ENCODE results near the gene PLBD2.
"Not testable (repeated sequence)": the region's sequence is repeated elsewhere in the genome, so short reads cannot be mapped to it uniquely, and the experiment has no call there.

Gene PLBD2

DNA sequence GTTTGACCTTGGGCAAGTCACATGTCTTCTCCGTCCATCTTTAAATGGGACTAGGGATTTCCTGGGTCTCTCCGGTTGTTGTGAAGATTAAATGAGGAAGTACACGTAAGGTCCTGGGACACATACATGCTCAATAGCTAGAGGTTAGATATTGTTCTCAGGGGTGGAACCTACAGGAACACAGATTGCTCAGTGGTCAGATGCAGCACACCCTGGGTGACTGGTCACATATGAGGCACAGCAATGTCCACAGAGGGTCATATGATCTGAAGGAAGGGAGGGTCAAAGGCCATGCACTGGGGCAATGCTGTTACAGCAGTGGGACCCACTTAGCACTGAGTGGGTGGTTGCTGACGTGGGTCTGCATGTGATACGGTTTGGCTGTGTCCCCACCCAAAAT lies 12.0 kb upstream of the PLBD2 start:
- H3K9me3 ChIP-seq (ENCODE audit: low read length), result no peaks in the 10 kb centered on the region
- no peaks in the 10 kb centered on the region for H3K36me3 ChIP-seq (ENCODE audit: insufficient read depth, low read length)
- no peak overlapping the region for H2AFZ ChIP-seq (ENCODE audit: low read depth, low read length)
- peaks cover 2% of the 10 kb centered on the region for H3K27me3 ChIP-seq (ENCODE audit: insufficient read depth, low read length)
- H3K4me3 ChIP-seq (ENCODE audit: low read length), result no peak overlapping the region
- peaks cover 8% of the 10 kb centered on the region for H3K4me1 ChIP-seq (ENCODE audit: insufficient read depth, low read length)

DNA sequence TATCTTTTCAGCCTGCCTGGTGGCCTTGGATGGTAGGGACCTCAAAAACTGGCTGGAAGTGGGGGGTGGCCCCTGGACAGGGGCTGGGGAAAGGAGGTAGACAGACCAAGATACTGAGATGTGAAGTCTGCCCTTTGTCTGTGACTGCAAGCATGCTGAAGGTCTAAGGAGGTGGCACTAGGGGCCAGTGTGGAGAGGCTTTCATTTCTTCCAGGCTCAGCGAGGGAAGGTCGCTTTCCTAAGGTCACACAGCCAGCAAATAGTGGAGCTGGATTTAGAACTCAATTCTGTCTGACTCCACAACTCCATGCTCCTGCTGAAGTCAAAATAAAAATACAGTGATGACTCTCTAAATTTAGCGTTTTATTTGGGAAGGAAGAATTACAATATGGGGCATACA lies 11.3 kb upstream of the PLBD2 start:
- H3K4me1 ChIP-seq (ENCODE audit: insufficient read depth, low read length), result peaks cover 8% of the 10 kb centered on the region
- H2AFZ ChIP-seq (ENCODE audit: low read depth, low read length), result no peak overlapping the region
- H3K36me3 ChIP-seq (ENCODE audit: insufficient read depth, low read length), result no peaks in the 10 kb centered on the region
- H3K4me3 ChIP-seq (ENCODE audit: low read length), result no peak overlapping the region
- H3K27me3 ChIP-seq (ENCODE audit: insufficient read depth, low read length), result no peaks in the 10 kb centered on the region
- H3K9me3 ChIP-seq (ENCODE audit: low read length), result no peaks in the 10 kb centered on the region

DNA sequence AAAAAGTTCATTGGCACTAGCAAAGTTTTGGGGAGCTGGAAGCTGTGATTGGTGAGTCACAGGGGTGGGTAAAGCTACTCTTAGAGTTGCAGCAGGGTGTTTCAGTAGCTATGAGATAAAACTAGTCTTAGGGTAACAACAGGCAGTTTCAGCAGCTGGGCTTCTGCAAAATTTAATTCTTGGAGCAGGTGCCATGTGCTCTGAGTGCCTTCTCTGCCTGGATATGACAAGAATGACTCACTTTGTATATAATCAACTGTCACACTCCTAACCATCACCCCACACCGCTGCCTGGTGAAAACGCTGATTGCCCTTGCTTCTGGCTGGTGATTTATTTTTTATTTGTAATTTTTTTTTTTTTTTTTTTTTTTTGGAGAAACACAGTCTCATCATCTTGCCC lies 10.5 kb upstream of the PLBD2 start:
- no peaks in the 10 kb centered on the region for H3K36me3 ChIP-seq (ENCODE audit: insufficient read depth, low read length)
- no peak overlapping the region for H2AFZ ChIP-seq (ENCODE audit: low read depth, low read length)
- H3K4me1 ChIP-seq (ENCODE audit: insufficient read depth, low read length), result peaks cover 8% of the 10 kb centered on the region
- H3K9me3 ChIP-seq (ENCODE audit: low read length), result no peaks in the 10 kb centered on the region
- H3K27me3 ChIP-seq (ENCODE audit: insufficient read depth, low read length), result no peaks in the 10 kb centered on the region
- H3K4me3 ChIP-seq (ENCODE audit: low read length), result no peak overlapping the region

DNA sequence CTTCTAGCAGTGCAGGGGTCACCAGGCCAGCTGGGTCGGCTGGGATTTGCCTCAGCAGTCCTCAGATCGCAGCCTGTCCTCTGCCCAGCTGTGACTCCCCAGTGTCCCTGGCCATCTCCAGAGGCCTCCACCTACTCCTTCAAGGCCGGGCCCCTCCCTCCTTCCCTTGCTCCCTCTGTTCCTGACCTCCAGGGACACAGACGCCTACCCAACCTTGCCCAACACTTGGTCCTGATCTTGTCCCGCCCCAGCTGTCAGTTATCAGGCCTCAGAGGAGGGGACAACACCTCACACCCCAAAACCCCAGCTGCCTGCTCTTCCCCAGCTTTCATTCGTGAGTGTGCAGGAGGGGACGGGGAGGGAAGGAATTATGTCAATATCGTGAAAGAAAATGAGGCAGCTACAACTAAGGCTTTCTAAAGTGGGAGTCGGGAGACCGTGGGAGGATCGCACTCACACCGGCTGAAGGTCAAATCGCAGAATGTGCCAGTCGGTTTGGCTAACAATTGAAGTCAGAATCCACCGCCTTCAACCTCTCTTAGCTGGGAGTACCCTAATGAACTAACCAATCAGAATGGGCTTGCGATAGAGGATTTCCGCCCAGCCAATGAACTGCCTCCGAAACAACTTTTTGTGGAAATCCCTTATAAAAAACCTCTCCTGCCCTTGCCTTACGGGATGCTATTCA lies 9.4 kb upstream of the PLBD2 start:
- peak overlapping the region; percentile 29 for H3K4me3 ChIP-seq (ENCODE audit: low read length)
- peaks cover 8% of the 10 kb centered on the region for H3K4me1 ChIP-seq (ENCODE audit: insufficient read depth, low read length)
- H3K27me3 ChIP-seq (ENCODE audit: insufficient read depth, low read length), result no peaks in the 10 kb centered on the region
- peak overlapping the region; percentile 29 for H2AFZ ChIP-seq (ENCODE audit: low read depth, low read length)
- H3K9me3 ChIP-seq (ENCODE audit: low read length), result no peaks in the 10 kb centered on the region
- no peaks in the 10 kb centered on the region for H3K36me3 ChIP-seq (ENCODE audit: insufficient read depth, low read length)

DNA sequence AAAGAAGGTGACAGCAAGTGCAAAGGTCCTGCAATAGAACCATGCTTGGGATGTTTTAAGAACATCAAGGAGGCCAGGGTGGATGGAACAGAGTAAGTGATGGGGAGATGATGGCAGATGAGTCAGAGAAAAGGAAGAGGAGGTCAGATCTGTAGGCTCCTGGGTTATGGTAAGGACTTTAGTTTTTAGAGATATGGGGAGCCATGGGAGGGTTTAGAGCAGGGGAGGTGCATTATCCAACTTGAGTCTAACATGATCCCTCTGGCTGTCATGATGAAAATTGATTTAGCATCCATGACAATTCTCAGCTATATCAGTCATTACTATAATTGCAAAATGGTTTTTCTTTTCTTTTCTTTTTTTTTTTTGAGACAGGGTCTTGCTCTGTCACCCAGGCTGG lies 7.3 kb upstream of the PLBD2 start:
- H3K36me3 ChIP-seq (ENCODE audit: insufficient read depth, low read length), result no peaks in the 10 kb centered on the region
- no peak overlapping the region for H2AFZ ChIP-seq (ENCODE audit: low read depth, low read length)
- no peaks in the 10 kb centered on the region for H3K27me3 ChIP-seq (ENCODE audit: insufficient read depth, low read length)
- peaks cover 8% of the 10 kb centered on the region for H3K4me1 ChIP-seq (ENCODE audit: insufficient read depth, low read length)
- no peaks in the 10 kb centered on the region for H3K9me3 ChIP-seq (ENCODE audit: low read length)
- H3K4me3 ChIP-seq (ENCODE audit: low read length), result no peak overlapping the region

DNA sequence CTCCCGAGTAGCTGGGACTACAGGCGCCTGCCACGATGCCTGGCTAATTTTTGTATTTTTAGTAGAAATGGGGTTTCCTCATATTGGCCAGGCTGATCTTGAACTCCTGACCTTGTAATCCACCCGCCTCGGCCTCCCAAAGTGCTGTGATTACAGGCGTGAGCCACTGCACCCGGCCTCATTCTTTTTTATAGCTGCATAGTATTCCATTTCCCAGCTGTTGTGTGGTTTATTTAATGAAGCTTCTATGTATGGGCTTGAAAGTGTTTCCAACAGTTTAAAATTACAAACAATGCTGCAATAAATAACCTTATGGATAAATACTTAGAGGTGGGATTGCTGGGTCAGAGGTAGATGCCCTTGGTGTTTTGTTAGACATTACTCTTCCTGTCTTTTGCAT lies 4.2 kb upstream of the PLBD2 start:
- H3K4me1 ChIP-seq (ENCODE audit: insufficient read depth, low read length); H2AFZ ChIP-seq (ENCODE audit: low read depth, low read length); H3K27me3 ChIP-seq (ENCODE audit: insufficient read depth, low read length); H3K4me3 ChIP-seq (ENCODE audit: low read length); H3K36me3 ChIP-seq (ENCODE audit: insufficient read depth, low read length); H3K9me3 ChIP-seq (ENCODE audit: low read length): not testable (repeated sequence)

DNA sequence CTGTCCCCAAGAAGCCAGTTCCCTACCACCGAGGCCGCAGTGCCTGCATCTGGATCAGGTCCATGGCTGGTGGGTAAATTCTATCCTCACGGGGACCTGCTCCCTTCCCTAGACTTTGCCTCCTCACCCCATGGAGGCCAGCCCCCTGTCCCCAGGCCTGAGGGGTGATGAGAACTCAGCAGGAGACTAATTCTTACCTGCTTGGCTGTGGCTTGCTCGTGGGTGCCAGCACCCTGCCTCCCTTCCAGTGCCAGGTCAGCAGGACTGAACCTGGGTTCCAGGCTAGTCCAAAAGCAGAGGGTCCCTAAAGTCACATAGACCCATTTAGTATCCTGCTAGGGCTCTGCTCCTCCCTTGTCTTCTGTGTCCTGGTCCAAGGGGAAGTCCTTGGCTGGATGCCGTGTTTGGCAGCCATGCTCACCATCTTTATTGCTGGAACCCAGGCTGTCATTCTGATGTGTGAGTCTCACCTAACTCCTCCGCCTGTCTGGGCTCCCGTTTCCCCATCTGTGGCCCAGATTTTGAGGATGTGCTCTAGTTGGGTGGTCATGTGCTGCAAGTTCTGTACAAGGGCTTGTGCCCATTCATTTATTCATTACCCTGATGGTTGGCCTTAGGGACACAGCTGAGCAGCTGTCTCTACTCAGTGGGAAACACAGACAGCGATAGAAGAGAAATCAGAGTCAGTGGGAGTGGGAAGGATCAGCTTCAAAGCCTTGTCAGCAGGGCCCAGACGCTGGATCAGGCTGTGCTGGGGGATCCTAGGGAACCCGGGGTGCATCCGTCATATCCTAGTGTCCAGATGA lies 949 bp downstream of the PLBD2 start:
- peaks cover 5% of the 10 kb centered on the region for H3K36me3 ChIP-seq (ENCODE audit: insufficient read depth, low read length)
- peak overlapping the region; percentile 84 for H2AFZ ChIP-seq (ENCODE audit: low read depth, low read length)
- peak overlapping the region; percentile 94 for H3K4me3 ChIP-seq (ENCODE audit: low read length)
- H3K9me3 ChIP-seq (ENCODE audit: low read length), result no peaks in the 10 kb centered on the region
- peaks cover 9% of the 10 kb centered on the region for H3K4me1 ChIP-seq (ENCODE audit: insufficient read depth, low read length)
- no peaks in the 10 kb centered on the region for H3K27me3 ChIP-seq (ENCODE audit: insufficient read depth, low read length)

DNA sequence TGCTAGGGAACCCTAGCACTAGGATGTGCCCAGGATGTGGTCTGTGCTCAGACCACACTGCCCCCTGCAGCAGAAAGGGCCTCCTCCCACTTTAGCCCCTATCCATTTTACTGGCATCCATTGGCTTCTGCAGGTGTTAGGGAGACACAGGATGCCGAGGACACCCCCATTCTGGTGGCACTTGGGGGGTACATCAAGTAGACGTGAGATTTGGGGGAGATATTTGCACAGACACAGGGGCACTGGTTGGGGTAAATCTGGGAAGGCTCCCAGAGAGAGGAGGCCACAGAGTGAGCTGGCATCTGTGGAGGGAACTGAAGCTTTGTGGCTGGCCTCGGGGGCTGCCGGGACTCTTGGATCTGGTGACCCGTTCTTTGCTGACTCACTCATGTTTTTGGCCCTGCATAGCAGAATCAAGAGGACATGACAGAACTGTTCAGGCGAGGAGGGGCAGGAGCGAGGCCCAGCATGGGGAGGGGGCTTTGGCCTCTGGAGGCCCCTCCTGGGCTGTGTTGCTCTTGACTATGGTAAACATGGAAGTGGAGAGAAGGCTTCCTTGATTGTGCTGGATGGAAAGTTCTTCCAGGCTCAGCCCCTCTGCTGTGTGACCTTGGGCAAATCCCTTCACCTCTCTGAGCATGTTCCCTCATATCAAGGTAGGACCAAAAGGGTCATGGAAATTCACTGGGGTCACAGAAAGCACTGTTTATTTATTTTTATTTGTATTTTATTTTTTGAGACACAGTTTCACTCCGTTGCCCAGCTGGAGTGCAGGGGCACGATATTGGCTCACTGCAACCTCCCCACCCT lies 1.8 kb downstream of the PLBD2 start:
- H3K9me3 ChIP-seq (ENCODE audit: low read length), result no peaks in the 10 kb centered on the region
- peak overlapping the region; percentile 94 for H3K4me3 ChIP-seq (ENCODE audit: low read length)

DNA sequence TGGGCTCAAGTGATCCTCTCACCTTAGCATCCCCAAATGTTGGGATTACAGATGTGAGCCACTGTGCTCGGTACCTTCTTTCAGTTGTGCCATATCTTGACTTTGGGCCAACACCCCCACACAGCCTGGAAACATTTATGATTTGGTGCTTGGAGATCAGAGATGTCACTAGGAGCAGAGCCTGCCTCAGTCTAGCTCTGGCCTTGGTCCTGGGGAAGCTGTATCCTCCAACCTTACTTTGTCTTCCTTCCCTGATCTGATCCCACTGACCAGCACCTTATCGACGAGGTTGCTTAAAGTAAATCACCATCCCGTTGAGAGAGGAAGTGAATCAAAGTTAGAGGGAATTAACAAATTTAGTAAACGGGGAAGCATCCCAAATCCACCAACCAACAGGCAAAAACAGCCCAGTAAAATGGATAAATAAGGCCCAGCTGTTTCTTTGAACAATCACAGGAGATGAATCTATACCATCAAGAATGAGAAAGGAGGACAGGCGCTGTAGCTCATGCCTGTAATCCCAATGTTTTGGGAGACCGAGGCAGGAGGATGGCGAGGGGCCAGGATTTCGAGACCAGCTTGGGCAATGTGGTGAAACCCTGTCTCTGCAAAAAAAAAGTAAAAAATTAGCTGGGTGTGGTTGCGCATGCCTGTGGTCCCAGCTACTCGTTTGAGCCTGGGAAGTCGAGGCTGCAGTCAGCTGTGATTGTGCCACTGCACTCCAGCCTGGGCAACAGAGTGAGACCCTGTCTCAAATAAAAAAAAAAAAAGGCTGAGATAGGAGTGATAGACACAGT lies 3.4 kb downstream of the PLBD2 start:
- H3K36me3 ChIP-seq (ENCODE audit: insufficient read depth, low read length), result peaks cover 12% of the 10 kb centered on the region
- no peaks in the 10 kb centered on the region for H3K27me3 ChIP-seq (ENCODE audit: insufficient read depth, low read length)
- no peaks in the 10 kb centered on the region for H3K9me3 ChIP-seq (ENCODE audit: low read length)
- no peak overlapping the region for H3K4me3 ChIP-seq (ENCODE audit: low read length)
- peaks cover 9% of the 10 kb centered on the region for H3K4me1 ChIP-seq (ENCODE audit: insufficient read depth, low read length)
- H2AFZ ChIP-seq (ENCODE audit: low read depth, low read length), result no peak overlapping the region

More for the DNA sequence above, 1.8 kb downstream of the PLBD2 start:
- Histone ChIP-seq H3K36me3 (ENCODE audit: insufficient read depth, low read length) (peaks cover 12% of the 10 kb centered on the region), H2AFZ (ENCODE audit: low read depth, low read length) (no peak overlapping the region), H3K4me1 (ENCODE audit: insufficient read depth, low read length) (peaks cover 9% of the 10 kb centered on the region), H3K27me3 (ENCODE audit: insufficient read depth, low read length) (no peaks in the 10 kb centered on the region)

DNA sequence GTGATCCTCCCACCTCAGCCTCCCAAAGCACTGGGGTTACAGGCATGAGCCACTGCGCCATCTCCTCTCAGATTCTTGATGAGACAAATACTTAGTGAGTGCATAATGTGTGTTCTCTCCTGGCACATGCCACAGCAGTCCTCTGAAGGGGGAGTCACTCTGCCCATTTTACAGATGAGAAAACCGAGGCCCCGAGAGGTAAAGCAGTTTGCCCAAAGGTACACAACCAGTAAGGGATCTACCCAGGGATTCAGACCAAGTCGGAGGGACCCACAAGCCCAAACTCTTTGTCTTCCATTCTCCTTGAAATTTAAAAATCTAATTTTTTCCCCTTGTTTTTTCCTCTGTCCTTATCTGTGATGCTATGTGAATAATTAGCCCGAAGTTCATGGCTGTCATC lies 6.3 kb downstream of the PLBD2 start:
- Histone ChIP-seq H3K4me1 (ENCODE audit: insufficient read depth, low read length) (peaks cover 1% of the 10 kb centered on the region), H3K4me3 (ENCODE audit: low read length) (no peak overlapping the region), H3K9me3 (ENCODE audit: low read length) (no peaks in the 10 kb centered on the region), H3K27me3 (ENCODE audit: insufficient read depth, low read length) (no peaks in the 10 kb centered on the region), H2AFZ (ENCODE audit: low read depth, low read length) (no peak overlapping the region), H3K36me3 (ENCODE audit: insufficient read depth, low read length) (peaks cover 14% of the 10 kb centered on the region)

DNA sequence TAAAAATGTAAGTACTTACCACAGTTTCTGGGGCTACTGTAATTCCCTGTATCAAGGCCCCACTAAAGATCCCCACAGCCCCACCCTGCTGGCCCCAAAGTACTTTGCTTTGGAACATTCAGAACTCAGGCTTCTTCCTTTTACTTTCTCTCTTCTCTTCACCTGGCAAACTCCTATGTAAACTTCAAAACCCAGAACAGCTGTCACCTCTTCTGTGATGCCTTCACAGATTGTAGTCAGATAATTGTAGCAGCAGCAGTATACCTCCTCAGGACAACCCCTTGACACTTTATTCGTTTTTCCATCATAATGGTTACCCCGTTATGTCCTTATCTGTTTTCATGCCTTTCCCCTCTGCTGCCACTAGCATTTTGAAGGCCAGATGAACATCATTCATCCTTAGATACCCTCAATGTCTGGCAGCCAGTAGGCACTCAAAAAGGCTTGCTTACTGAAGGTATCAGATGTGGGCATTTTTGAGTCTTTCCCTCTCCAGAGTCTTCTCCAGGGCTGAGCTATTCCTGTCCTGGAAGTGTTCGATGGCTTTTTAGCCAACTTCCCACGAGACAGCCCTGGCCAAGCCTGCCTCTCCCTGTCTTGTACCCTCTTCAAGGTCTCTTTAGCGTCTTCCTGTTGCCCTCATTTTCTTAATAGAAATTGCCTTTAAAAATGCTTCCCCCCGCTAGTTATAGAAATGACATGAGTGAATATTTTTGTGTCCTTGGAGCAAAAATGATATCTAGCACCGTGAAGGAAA lies 7.4 kb downstream of the PLBD2 start:
- H3K4me1 ChIP-seq (ENCODE audit: insufficient read depth, low read length), result no peaks in the 10 kb centered on the region
- no peak overlapping the region for H3K4me3 ChIP-seq (ENCODE audit: low read length)
- no peaks in the 10 kb centered on the region for H3K27me3 ChIP-seq (ENCODE audit: insufficient read depth, low read length)
- H3K9me3 ChIP-seq (ENCODE audit: low read length), result no peaks in the 10 kb centered on the region
- peaks cover 12% of the 10 kb centered on the region for H3K36me3 ChIP-seq (ENCODE audit: insufficient read depth, low read length)
- no peak overlapping the region for H2AFZ ChIP-seq (ENCODE audit: low read depth, low read length)

DNA sequence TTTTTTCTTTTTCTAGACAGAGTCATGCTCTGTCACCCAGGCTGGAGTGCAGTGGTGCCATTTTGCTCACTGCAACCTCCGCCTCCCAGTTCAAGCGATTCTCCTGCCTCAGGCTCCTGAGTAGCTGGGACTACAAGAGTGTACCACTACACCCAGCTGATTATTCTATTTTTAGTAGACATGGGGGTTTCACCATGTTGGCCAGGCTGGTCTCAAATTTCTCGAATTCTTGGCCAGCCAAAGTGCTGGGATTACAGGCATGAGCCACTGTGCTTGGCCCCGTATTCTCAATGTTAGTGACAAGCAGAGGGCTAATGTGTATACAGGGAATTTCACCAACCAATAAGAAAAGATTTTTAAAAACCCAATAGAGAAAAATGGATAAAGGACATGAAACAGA lies 8.4 kb downstream of the PLBD2 start:
- no peak overlapping the region for H3K4me3 ChIP-seq (ENCODE audit: low read length)
- no peaks in the 10 kb centered on the region for H3K4me1 ChIP-seq (ENCODE audit: insufficient read depth, low read length)
- no peaks in the 10 kb centered on the region for H3K9me3 ChIP-seq (ENCODE audit: low read length)
- peaks cover 14% of the 10 kb centered on the region for H3K36me3 ChIP-seq (ENCODE audit: insufficient read depth, low read length)
- H3K27me3 ChIP-seq (ENCODE audit: insufficient read depth, low read length), result no peaks in the 10 kb centered on the region
- H2AFZ ChIP-seq (ENCODE audit: low read depth, low read length), result no peak overlapping the region

All from neuron (in vitro differentiated cells).